Smooth muscle cell (in vitro differentiated cells): ENCODE data around the gene TACR2. TPM values are rescaled to one million over a fixed set of nuclear protein-coding genes. Genes with fewer than 3 reads are reported as not detected.

Source experiments
- DNase-seq: peaks from one replicate; lab custom pipeline; 2025; ENCODE audit not compliant: unreplicated experiment; lab: John Stamatoyannopoulos, UW
- H2AFZ ChIP-seq: fragments of 200-600 bp; sonication (generic); 2 replicates; pipeline ENCODE4 v1.6.0; 2016; ENCODE audit warnings: antibody characterized with exemption, low read depth, mild to moderate bottlenecking
- H3F3A ChIP-seq: fragments of 200-600 bp; sonication (generic); 2 replicates; pipeline ENCODE4 v1.6.0; 2017; ENCODE audit warnings: antibody characterized with exemption, low read depth
- H3K27ac ChIP-seq: fragments of 200-600 bp; sonication (generic); 2 replicates; pipeline ENCODE4 v1.5.1; 2016; ENCODE audit warnings: low read depth, mild to moderate bottlenecking
- H3K27me3 ChIP-seq: fragments of 200-600 bp; sonication (generic); 2 replicates; pipeline ENCODE4 v1.6.1; 2016; ENCODE audit warnings: low read depth, mild to moderate bottlenecking
- H3K36me3 ChIP-seq: fragments of 200-600 bp; sonication (generic); 2 replicates; pipeline ENCODE4 v1.5.1; 2016; ENCODE audit warnings: low read depth
- H3K4me1 ChIP-seq: fragments of 200-600 bp; sonication (generic); 2 replicates; pipeline ENCODE4 v1.5.1; 2016; ENCODE audit warnings: low read depth
- H3K4me2 ChIP-seq: fragments of 200-600 bp; sonication (generic); 2 replicates; pipeline ENCODE4 v1.6.0; 2016; ENCODE audit warnings: mild to moderate bottlenecking
- H3K4me3 ChIP-seq: fragments of 200-600 bp; sonication (generic); 2 replicates; pipeline ENCODE4 v1.5.1; 2016; ENCODE audit warnings: mild to moderate bottlenecking
- H3K79me2 ChIP-seq: fragments of 200-600 bp; sonication (generic); 2 replicates; pipeline ENCODE4 v1.6.0; 2016; ENCODE audit warnings: low read depth, mild to moderate bottlenecking
- H3K9ac ChIP-seq: fragments of 200-600 bp; sonication (generic); 2 replicates; pipeline ENCODE4 v1.6.0; 2016; ENCODE audit warnings: low read depth
- H3K9me3 ChIP-seq: fragments of 200-600 bp; sonication (generic); replicated peaks from 2 replicates; pipeline ENCODE4 v1.5.1; 2016; ENCODE audit warnings: low read depth
- H4K20me1 ChIP-seq: fragments of 200-600 bp; sonication (generic); 2 replicates; pipeline ENCODE4 v1.6.0; 2016; ENCODE audit warnings: low read depth
- WGBS: methylation state at CpG from one replicate; pipeline ENCODE4 v1.1.7; 2016; ENCODE audit warnings: low lambda C conversion rate; 5-methylcytosine and 5-hydroxymethylcytosine counted together
- polyA plus RNA-seq: library from polyadenylated mRNA; unstranded; fragments of >200 nt; fragmentation: Nextera tagmentation; extraction: Ambion mirVana; gene quantifications from 2 replicates; pipeline ENCODE4 v1.2.1, GENCODE V29; 2016
- total RNA-seq: library from RNA; depleted of rRNA; stranded (reverse); fragments of >200 nt; gene quantifications from 2 replicates; pipeline ENCODE4 v1.2.3, GENCODE V29; 2014
- TF ChIP-seq, protein P1 (sequence below): fragments of 200-600 bp; sonication (generic); IDR thresholded peaks from 2 replicates; pipeline ENCODE4 v1.5.1; 2017; ENCODE audit warnings: borderline replicate concordance, mild to moderate bottlenecking, antibody characterized with exemption; ENCODE audit not compliant: insufficient read depth, poor library complexity, severe bottlenecking

TACR2 gene
- total and polyA plus RNA-seq, 2 experiments from 2014 or later = 0.13 TPM; not detected in 1

DNA sequence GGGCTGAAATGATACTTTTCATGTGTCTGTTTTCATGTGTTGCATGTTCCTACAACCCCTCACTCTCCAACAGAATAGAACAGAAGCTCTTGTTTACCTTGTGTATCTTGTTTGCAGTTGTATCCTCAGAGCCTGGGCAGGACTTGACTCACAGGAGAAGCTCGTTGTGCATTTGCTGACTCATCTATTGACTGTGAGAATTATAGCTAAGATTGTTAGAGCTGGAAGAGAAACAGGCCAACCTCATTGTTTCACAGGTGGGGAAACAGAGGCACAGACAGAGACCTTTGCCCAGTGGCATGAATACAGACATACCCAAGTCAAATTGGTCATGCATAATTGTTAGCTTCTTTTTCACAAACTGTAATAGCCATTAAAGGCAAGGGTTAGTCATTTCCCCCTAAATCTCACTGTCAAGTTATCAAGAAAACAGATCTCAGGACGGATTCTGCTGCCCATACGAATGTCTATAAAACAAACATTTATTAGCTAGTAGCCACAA lies 30.0 kb upstream of the TACR2 start:
- H3K36me3 ChIP-seq = no peaks in the 10 kb centered on the region
- no peak overlapping the region for H3K4me3 ChIP-seq
- H3K27ac ChIP-seq = peak overlapping the region; percentile 86
- no peaks in the 10 kb centered on the region for H4K20me1 ChIP-seq
- peaks cover 8% of the 10 kb centered on the region for H3K4me1 ChIP-seq
- peak overlapping the region; percentile 47 for H3K4me2 ChIP-seq
- H3K9ac ChIP-seq = peak overlapping the region; percentile 41
- TF ChIP-seq, protein P1, sequence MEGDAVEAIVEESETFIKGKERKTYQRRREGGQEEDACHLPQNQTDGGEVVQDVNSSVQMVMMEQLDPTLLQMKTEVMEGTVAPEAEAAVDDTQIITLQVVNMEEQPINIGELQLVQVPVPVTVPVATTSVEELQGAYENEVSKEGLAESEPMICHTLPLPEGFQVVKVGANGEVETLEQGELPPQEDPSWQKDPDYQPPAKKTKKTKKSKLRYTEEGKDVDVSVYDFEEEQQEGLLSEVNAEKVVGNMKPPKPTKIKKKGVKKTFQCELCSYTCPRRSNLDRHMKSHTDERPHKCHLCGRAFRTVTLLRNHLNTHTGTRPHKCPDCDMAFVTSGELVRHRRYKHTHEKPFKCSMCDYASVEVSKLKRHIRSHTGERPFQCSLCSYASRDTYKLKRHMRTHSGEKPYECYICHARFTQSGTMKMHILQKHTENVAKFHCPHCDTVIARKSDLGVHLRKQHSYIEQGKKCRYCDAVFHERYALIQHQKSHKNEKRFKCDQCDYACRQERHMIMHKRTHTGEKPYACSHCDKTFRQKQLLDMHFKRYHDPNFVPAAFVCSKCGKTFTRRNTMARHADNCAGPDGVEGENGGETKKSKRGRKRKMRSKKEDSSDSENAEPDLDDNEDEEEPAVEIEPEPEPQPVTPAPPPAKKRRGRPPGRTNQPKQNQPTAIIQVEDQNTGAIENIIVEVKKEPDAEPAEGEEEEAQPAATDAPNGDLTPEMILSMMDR = no peak
- H3F3A ChIP-seq = peaks cover 25% of the 10 kb centered on the region
- H3K79me2 ChIP-seq = peaks cover 4% of the 10 kb centered on the region
- no peaks in the 10 kb centered on the region for H3K9me3 ChIP-seq
- no peaks in the 10 kb centered on the region for H3K27me3 ChIP-seq
- no peak overlapping the region for H2AFZ ChIP-seq
- 1% methylated on average over 3 of the region's 3 CpGs for WGBS
- no peak for DNase-seq

DNA sequence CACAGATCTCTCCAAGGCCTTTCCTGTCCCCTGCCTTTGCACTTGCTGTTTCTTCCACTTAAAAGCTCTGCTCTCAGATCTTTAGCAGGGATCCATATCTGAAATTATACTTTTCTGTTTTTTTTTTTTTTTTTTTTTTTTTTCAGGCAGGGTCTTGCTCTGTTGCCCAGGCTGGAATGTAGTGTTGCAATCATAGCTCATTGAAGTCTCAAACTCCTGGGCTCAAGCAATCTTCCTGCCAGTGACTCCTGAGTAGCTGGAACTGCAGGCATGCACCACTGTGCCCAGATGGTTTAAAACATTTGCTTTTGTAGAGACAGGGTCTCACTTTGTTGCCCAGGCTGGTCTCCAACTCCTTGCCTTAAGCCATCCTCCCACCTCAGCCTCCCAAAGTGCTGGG lies 29.5 kb upstream of the TACR2 start:
- H3K4me2 ChIP-seq = peak overlapping the region; percentile 45
- peak overlapping the region; percentile 86 for H3K27ac ChIP-seq
- no peak overlapping the region for H3K4me3 ChIP-seq
- DNase-seq = no peak
- no peak overlapping the region for H2AFZ ChIP-seq
- H3K9ac ChIP-seq = no peak overlapping the region
- H3F3A ChIP-seq = peaks cover 25% of the 10 kb centered on the region
- no peaks in the 10 kb centered on the region for H3K36me3 ChIP-seq
- no peaks in the 10 kb centered on the region for H3K79me2 ChIP-seq
- H3K27me3 ChIP-seq = no peaks in the 10 kb centered on the region
- H3K4me1 ChIP-seq = peaks cover 8% of the 10 kb centered on the region
- H3K9me3 ChIP-seq = no peaks in the 10 kb centered on the region
- H4K20me1 ChIP-seq = no peaks in the 10 kb centered on the region
- TF ChIP-seq, protein P1 = no peak

DNA sequence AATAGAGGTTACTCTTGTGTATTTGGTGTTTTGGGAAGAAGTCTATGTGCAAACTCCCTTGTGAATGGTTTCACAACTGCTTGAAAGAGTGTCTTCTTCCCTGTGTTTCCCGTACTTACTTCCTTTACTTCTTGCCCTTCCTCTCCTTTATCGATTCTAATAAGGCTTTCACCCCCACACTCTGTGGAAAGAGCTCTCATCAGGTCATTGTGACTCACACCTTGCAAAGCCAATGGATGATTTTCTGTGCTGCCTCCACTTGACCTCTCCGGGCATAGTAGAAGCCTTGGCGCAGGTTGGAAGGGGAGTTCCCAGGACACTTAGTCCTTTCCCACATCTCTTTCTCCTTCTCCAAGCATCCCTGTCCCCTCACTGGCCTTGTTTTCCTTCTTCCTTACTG lies 28.3 kb upstream of the TACR2 start:
- Histone ChIP-seq H3F3A (peaks cover 15% of the 10 kb centered on the region), H4K20me1 (no peaks in the 10 kb centered on the region), H3K4me3 (no peak overlapping the region), H3K9ac (no peak overlapping the region), H3K36me3 (no peaks in the 10 kb centered on the region), H3K27me3 (no peaks in the 10 kb centered on the region), H3K79me2 (no peaks in the 10 kb centered on the region), H3K4me2 (no peak overlapping the region), H2AFZ (no peak overlapping the region), H3K4me1 (peaks cover 8% of the 10 kb centered on the region), H3K9me3 (no peaks in the 10 kb centered on the region), H3K27ac (peak overlapping the region; percentile 86)
- no peak for DNase-seq
- TF ChIP-seq, protein P1 = no peak
- 87% methylated on average over 4 of the region's 4 CpGs for WGBS

DNA sequence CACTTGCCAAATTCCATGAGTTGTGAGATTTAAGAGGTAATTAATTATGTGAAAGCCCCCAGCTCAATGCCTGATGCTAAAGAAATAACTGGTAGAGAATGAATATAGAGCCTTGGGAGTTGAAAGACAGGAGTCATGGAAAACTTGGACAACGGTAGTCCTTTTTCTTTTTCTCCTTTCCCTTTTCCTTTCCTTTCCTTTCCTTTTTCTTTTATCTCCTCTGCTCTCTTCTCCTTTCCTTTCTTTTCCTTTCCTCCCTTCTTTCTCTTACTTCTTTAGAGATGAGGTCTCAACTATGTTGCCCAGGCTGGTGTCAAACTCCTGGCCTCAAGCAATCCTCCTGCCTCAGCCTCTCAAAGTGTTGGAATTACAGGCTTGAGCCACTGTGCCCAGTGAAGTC lies 26.6 kb upstream of the TACR2 start:
- TF ChIP-seq, protein P1 = no peak
- Histone ChIP-seq H3K9me3 (no peaks in the 10 kb centered on the region), H3K4me3 (no peak overlapping the region), H3K79me2 (no peaks in the 10 kb centered on the region), H3K9ac (no peak overlapping the region), H3K4me1 (peaks cover 23% of the 10 kb centered on the region), H3K27me3 (no peaks in the 10 kb centered on the region), H3K36me3 (no peaks in the 10 kb centered on the region), H3F3A (peaks cover 25% of the 10 kb centered on the region), H2AFZ (no peak overlapping the region), H3K4me2 (no peak overlapping the region), H4K20me1 (no peaks in the 10 kb centered on the region), H3K27ac (no peak overlapping the region)
- no peak for DNase-seq
- 88% methylated on average over 1 of the region's 1 CpG for WGBS
